Mucosa of rectum (tissue), 2 donors: ENCODE data around the gene KATNBL1.
A peak's percentile ranks its signal among the peaks of the same experiment; 100 is the strongest.

ENCODE experiments used
- H3K27ac ChIP-seq, 2 donors: one replicate each; pipeline ENCODE4 v1.7.0; 2013; ENCODE audit warnings: inconsistent platforms in 2 of 2, low read depth in 2 of 2, low read length in 2 of 2
- H3K27me3 ChIP-seq, 2 donors: one replicate each; pipeline ENCODE4 v1.7.0; 2013; ENCODE audit warnings: low read length in 2 of 2; ENCODE audit not compliant: control insufficient read depth in 2 of 2, insufficient read depth in 2 of 2
- H3K36me3 ChIP-seq, 2 donors: one replicate each; pipeline ENCODE4 v1.7.0; 2013; ENCODE audit warnings: low read length in 2 of 2; ENCODE audit not compliant: control insufficient read depth in 2 of 2, insufficient read depth in 2 of 2
- H3K4me1 ChIP-seq, 2 donors: one replicate each; pipeline ENCODE4 v1.7.0; 2013; ENCODE audit warnings: low read length in 2 of 2, mild to moderate bottlenecking in 1 of 2; ENCODE audit not compliant: control insufficient read depth in 2 of 2, insufficient read depth in 2 of 2
- H3K4me3 ChIP-seq, 2 donors: one replicate each; pipeline ENCODE4 v1.7.0; 2013; ENCODE audit warnings: low read length in 2 of 2
- H3K9ac ChIP-seq, 2 donors: one replicate each; pipeline ENCODE4 v1.7.0; 2013; ENCODE audit warnings: low read length in 2 of 2, low read depth in 1 of 2, mild to moderate bottlenecking in 1 of 2
- H3K9me3 ChIP-seq, 2 donors: one replicate each; pipeline ENCODE4 v1.7.0; 2013; ENCODE audit warnings: low read length in 2 of 2; ENCODE audit not compliant: control insufficient read depth in 2 of 2
- donor health status: healthy.
- donor health status: Normal muscosa, but diverticular disease.

Gene KATNBL1

GRCh38 chr15:34240537-34240936, 30.6 kb upstream of the KATNBL1 start:
- Histone ChIP-seq H3K4me1 (no peaks in the 10 kb centered on the region), H3K9me3 (no peaks in the 10 kb centered on the region), H3K27ac (no peak overlapping the region), H3K9ac (no peak overlapping the region), H3K27me3 (no peaks in the 10 kb centered on the region), H3K36me3 (peaks cover 43 to 55% of the 10 kb centered on the region in 2 donors), H3K4me3 (no peak overlapping the region)

GRCh38 chr15:34239151-34239808, 29.4 kb upstream of the KATNBL1 start:
- no peaks in the 10 kb centered on the region for H3K27me3 ChIP-seq
- peaks cover 38 to 57% of the 10 kb centered on the region in 2 donors for H3K36me3 ChIP-seq
- H3K4me1 ChIP-seq: no peaks in the 10 kb centered on the region
- H3K27ac ChIP-seq: no peak overlapping the region
- H3K4me3 ChIP-seq: no peak overlapping the region
- H3K9ac ChIP-seq: no peak overlapping the region
- H3K9me3 ChIP-seq: no peaks in the 10 kb centered on the region

GRCh38 chr15:34233614-34234013, 23.7 kb upstream of the KATNBL1 start:
- Histone ChIP-seq H3K4me1 (no peaks in the 10 kb centered on the region), H3K27me3 (no peaks in the 10 kb centered on the region), H3K36me3 (peaks cover 54 to 63% of the 10 kb centered on the region in 2 donors), H3K27ac (no peak overlapping the region), H3K9ac (no peak overlapping the region), H3K9me3 (no peaks in the 10 kb centered on the region), H3K4me3 (no peak overlapping the region)

- H3K4me3 ChIP-seq: peak overlapping the region; percentile 80 to 100
Measured at GRCh38 chr15:34223904-34224596, 14.2 kb upstream of the KATNBL1 start.

DNA sequence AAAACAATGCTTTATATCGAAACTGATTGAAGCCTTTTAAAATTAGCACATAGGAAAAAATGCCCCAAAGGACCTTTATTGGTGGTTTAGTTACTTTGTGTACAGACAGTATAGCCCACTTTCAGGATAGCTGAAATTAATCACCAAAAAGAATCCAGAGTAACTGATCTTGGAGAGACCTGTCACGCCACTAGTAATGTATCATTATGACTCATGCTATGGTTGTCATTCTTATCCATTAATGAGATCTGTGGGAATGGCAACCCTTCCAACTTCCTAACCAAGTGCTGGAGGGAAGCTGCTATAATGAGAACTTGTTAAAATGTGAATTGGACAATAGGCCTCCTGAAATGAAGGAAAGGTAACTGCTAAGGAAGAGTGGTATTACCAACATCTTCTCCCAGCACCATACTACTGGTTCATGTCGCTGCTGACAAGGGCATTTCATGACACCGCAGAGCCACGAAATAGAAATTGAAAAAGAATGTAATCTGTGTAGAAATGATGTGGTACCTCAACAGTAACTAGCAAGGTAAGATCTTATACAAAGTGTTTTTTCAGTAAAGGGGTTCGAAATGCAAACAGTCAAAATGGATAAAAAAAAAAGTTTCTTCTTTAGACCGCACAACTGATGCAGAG, 7.8 kb upstream of the KATNBL1 start:
- Histone ChIP-seq H3K27ac (no peak overlapping the region), H3K36me3 (no peaks in the 10 kb centered on the region), H3K4me3 (no peak overlapping the region), H3K4me1 (no peaks in the 10 kb centered on the region), H3K9ac (no peak overlapping the region), H3K27me3 (no peaks in the 10 kb centered on the region), H3K9me3 (no peaks in the 10 kb centered on the region)

More at GRCh38 chr15:34223904-34224596, 14.2 kb upstream of the KATNBL1 start:
- no peaks in the 10 kb centered on the region for H3K9me3 ChIP-seq
- no peaks in the 10 kb centered on the region for H3K27me3 ChIP-seq
- H3K36me3 ChIP-seq: peaks cover 12 to 13% of the 10 kb centered on the region in 2 donors
- peak overlapping the region; percentile 83 to 96 for H3K9ac ChIP-seq
- H3K4me1 ChIP-seq: peaks cover 10 to 15% of the 10 kb centered on the region in 2 donors
- H3K27ac ChIP-seq: peak overlapping the region; percentile 74 to 92

DNA sequence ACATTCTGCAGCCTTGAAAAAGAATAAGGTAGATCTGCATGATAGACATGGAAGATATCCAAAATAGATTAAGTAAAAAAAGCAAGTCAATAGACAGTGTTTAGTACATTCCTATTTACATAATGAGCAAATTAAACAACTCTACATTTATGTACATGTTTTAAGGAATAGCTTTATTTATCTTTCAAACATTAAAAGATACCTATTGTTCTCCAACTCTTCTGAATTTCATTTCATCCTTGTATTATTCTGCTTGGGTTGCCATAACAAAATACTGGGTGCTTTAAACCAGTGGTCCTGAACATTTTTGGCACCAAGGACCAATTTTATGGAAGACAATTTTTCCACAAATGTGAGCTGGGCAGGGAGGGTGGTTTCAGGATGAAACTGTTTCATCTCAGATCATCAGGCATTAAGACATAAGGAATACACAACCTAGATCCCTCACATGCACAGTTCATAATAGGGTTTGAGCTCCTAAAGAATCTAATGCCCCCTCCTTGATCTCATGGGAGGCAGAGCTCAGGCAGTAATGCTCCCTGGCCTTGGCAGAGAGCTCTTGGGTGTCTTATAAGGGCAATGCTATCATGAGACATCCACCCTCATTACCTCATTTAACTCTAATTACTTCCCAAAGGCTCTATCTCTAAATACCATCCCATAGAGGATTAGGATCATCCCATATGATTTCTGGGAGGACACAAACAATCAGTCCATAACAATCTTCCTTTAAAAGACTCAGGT, 6.8 kb upstream of the KATNBL1 start:
- Histone ChIP-seq H3K9ac (peak overlapping the region in 1 of 2 donors; percentile 4), H3K4me1 (no peaks in the 10 kb centered on the region), H3K27me3 (no peaks in the 10 kb centered on the region), H3K9me3 (no peaks in the 10 kb centered on the region), H3K36me3 (no peaks in the 10 kb centered on the region), H3K27ac (no peak overlapping the region), H3K4me3 (no peak overlapping the region)

DNA sequence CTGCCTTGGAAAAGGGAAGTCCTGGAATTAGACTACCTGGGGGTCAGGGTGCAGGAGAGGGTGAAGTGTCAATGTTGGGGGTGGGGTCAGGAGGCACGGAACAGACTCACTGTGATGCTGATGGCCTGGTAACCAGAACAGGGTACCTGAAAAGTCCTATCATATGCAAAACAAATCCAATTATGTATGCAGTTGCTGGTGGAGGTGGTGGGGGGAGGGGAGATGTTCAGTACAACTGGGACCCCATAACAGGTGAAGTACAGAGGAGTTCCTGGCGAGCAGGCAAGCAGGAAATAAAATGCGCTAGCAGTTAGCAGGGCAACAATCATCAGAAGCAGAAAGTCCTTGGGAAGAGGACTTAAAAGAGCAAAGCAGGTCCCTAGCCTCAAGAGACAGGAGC, 4.2 kb upstream of the KATNBL1 start:
- H3K4me1 ChIP-seq: no peaks in the 10 kb centered on the region
- H3K4me3 ChIP-seq: no peak overlapping the region
- H3K27ac ChIP-seq: no peak overlapping the region
- no peak overlapping the region for H3K9ac ChIP-seq
- no peaks in the 10 kb centered on the region for H3K36me3 ChIP-seq
- H3K9me3 ChIP-seq: no peaks in the 10 kb centered on the region
- H3K27me3 ChIP-seq: no peaks in the 10 kb centered on the region

DNA sequence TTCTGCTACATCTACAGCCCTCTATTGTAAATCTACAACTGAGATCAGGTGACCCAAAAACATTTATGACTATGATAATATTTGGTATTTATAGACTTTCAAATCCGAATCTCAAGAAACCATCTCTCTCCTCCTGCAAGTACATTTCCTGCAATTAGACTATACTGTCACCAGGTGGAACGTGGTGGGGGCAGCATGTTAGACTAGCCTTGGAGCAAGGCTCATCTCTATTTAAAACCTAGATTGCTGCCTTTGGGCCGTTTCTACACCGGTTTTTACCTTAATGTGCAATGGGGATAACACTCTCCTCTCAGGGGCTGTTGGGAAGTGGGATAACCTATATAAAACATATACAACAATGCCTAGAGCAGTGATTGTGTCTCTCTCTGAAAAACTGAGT, 3.8 kb upstream of the KATNBL1 start:
- no peaks in the 10 kb centered on the region for H3K9me3 ChIP-seq
- H3K36me3 ChIP-seq: no peaks in the 10 kb centered on the region
- peaks cover 3 to 4% of the 10 kb centered on the region in 2 donors for H3K4me1 ChIP-seq
- no peaks in the 10 kb centered on the region for H3K27me3 ChIP-seq
- no peak overlapping the region for H3K4me3 ChIP-seq
- no peak overlapping the region for H3K27ac ChIP-seq
- no peak overlapping the region for H3K9ac ChIP-seq

GRCh38 chr15:34206011-34206410, 3.9 kb downstream of the KATNBL1 start:
- peaks cover 5% of the 10 kb centered on the region in 2 donors for H3K4me1 ChIP-seq
- no peak overlapping the region for H3K27ac ChIP-seq
- peaks cover 0 to 2% of the 10 kb centered on the region in 2 donors for H3K36me3 ChIP-seq
- no peaks in the 10 kb centered on the region for H3K27me3 ChIP-seq
- H3K4me3 ChIP-seq: no peak overlapping the region
- H3K9ac ChIP-seq: no peak overlapping the region
- H3K9me3 ChIP-seq: no peaks in the 10 kb centered on the region

GRCh38 chr15:34203936-34204335, 6.0 kb downstream of the KATNBL1 start:
- Histone ChIP-seq H3K27me3 (no peaks in the 10 kb centered on the region), H3K9me3 (no peaks in the 10 kb centered on the region), H3K27ac (no peak overlapping the region), H3K36me3 (peaks cover 0 to 2% of the 10 kb centered on the region in 2 donors), H3K4me1 (peaks cover 3 to 4% of the 10 kb centered on the region in 2 donors), H3K4me3 (no peak overlapping the region), H3K9ac (no peak overlapping the region)
